HepG2 (cell line): ENCODE results near the gene TRIM9. TPM values are rescaled to one million over a fixed set of nuclear protein-coding genes. Genes with fewer than 3 reads are reported as not detected.

Experiments used
- ATAC-seq: fragments of 200-7000 bp; cut with Tn5 transposase; 3 replicates; pipeline ENCODE4 v1.9.1; 2020; ENCODE audit warnings: mild to moderate bottlenecking, moderate library complexity
- BruUV-seq: library from RNA; stranded (reverse); fragments of 400-500 nt; replicated peaks from 2 replicates; lab custom pipeline; 2021; lab: Mats Ljungman, UMichigan
- CTCF ChIA-PET: fragments of 300-600 bp; formaldehyde crosslinking; extraction: SDS; loops from one replicate; lab custom pipeline; 2021; ENCODE audit warnings: low total read pairs, inconsistent platforms, low intra/inter-chr PET ratio; lab: Yijun Ruan, JAX
- POLR2A ChIA-PET: fragments of 350-600 bp; sonication (Branson Sonifier 250); formaldehyde crosslinking; loops from one replicate; lab custom pipeline; 2020; ENCODE audit warnings: antibody characterized with exemption, inconsistent platforms; lab: Yijun Ruan, JAX
- DNase-seq: peaks from one replicate; pipeline ENCODE4 v3.0.0-alpha.2; 2015; ENCODE audit warnings: low spot score
- FAIRE-seq: peaks from 3 replicates; lab custom pipeline; 2011; peaks lifted over from hg19 to GRCh38; lab: Jason Lieb, UNC
- H2AFZ ChIP-seq: one replicate; pipeline ENCODE4 v1.6.1; 2011; ENCODE audit warnings: low read length, inconsistent platforms
- H3K27ac ChIP-seq: fragments of 300-600 bp; 3 replicates; pipeline ENCODE4 v1.8.0; 2011; ENCODE audit warnings: mixed run types, mild to moderate bottlenecking, mixed read lengths, low read length, inconsistent platforms; ENCODE audit not compliant: insufficient read depth; ENCODE audit errors: extremely low read length
- H3K27me3 ChIP-seq, 2 experiments: fragments of 200-600 bp in 1 of 2; 2 replicates in 1 of 2; 3 replicates in 1 of 2; pipeline versions ENCODE4 v1.6.0 to v1.8.0; 2011; ENCODE audit warnings: low read length in 2 of 2, mild to moderate bottlenecking in 2 of 2, moderate library complexity in 2 of 2, inconsistent platforms in 1 of 2; ENCODE audit not compliant: insufficient read depth in 2 of 2, control insufficient read depth in 1 of 2
- H3K36me3 ChIP-seq, 2 experiments: fragments of 200-600 bp in 1 of 2; replicated peaks in 1 of 2; 2 replicates in 1 of 2; 3 replicates in 1 of 2; pipeline versions ENCODE4 v1.5.1 to v1.8.0; 2011; ENCODE audit warnings: low read length in 2 of 2, inconsistent platforms in 1 of 2; ENCODE audit not compliant: insufficient read depth in 2 of 2, control insufficient read depth in 1 of 2
- H3K4me1 ChIP-seq: 2 replicates; pipeline ENCODE4 v1.5.1; 2012; ENCODE audit warnings: low read length, inconsistent platforms; ENCODE audit not compliant: insufficient read depth
- H3K4me2 ChIP-seq: 2 replicates; pipeline ENCODE4 v1.6.0; 2011; ENCODE audit warnings: low read depth, low read length, inconsistent platforms
- H3K4me3 ChIP-seq, 3 experiments: fragments of 200-600 bp in 1 of 3; sonication (generic), shearing (Covaris generic) in 1 of 3; replicated peaks in 1 of 3; 2 replicates each; pipeline ENCODE4 v1.5.1; 2011 to 2016; ENCODE audit warnings: low read length in 3 of 3, inconsistent platforms in 2 of 3, low read depth in 2 of 3, mild to moderate bottlenecking in 2 of 3, control low read depth in 1 of 3, mixed read lengths in 1 of 3; ENCODE audit not compliant: insufficient read depth in 1 of 3
- H3K79me2 ChIP-seq: one replicate; pipeline ENCODE4 v1.6.1; 2011; ENCODE audit warnings: low read length, inconsistent platforms; ENCODE audit not compliant: insufficient read depth
- H3K9ac ChIP-seq: 2 replicates; pipeline ENCODE4 v1.6.0; 2011; ENCODE audit warnings: mild to moderate bottlenecking, low read depth, low read length, inconsistent platforms; ENCODE audit not compliant: insufficient read depth
- H3K9me3 ChIP-seq: 2 replicates; pipeline ENCODE4 v1.5.1; 2012; ENCODE audit warnings: mild to moderate bottlenecking, low read length
- H4K20me1 ChIP-seq: 2 replicates; pipeline ENCODE4 v1.6.0; 2011; ENCODE audit warnings: inconsistent platforms, mild to moderate bottlenecking, low read length, moderate library complexity; ENCODE audit not compliant: insufficient read depth
- ETS1 ChIP-seq: sonication (generic); formaldehyde crosslinking; IDR thresholded peaks from 2 replicates; pipeline ENCODE4 v1.4.0; 2020; ENCODE audit warnings: missing genetic modification reagents
- NR2F2 ChIP-seq: IDR thresholded peaks from 2 replicates; pipeline ENCODE4 v1.6.1; 2012; ENCODE audit warnings: low read depth, inconsistent platforms, borderline replicate concordance
- ZNF281 ChIP-seq: sonication (generic); formaldehyde crosslinking; IDR thresholded peaks from 2 replicates; pipeline ENCODE4 v1.4.0; 2020; ENCODE audit warnings: missing genetic modification reagents, borderline replicate concordance
- ZNF614 ChIP-seq: IDR thresholded peaks from 2 replicates; pipeline ENCODE4 v1.6.1; 2018; ENCODE audit warnings: missing biosample characterization, missing genetic modification reagents, inconsistent platforms, borderline replicate concordance
- ZNF746 ChIP-seq: sonication (generic); formaldehyde crosslinking; IDR thresholded peaks from 2 replicates; pipeline ENCODE4 v1.8.0; 2022; ENCODE audit warnings: mild to moderate bottlenecking, missing genetic modification reagents
- ZNF777 ChIP-seq: sonication (generic); formaldehyde crosslinking; IDR thresholded peaks from 2 replicates; pipeline ENCODE4 v1.4.0; 2020; ENCODE audit warnings: missing genetic modification reagents
- WGBS: methylation state at CpG from one replicate; pipeline ENCODE4 v1.1.6; 2017; ENCODE audit warnings: low lambda C conversion rate; 5-methylcytosine and 5-hydroxymethylcytosine counted together
- in situ Hi-C: cut with HindIII; loops from 2 replicates; pipeline ENCODE4 v1.10.0; 2017; ENCODE audit warnings: low pct_unique_long_range_greater_than_20kb; ENCODE audit not compliant: extremely low pct_ligation_motif_present
- intact Hi-C: fragments of 100-400 bp; cut with micrococcal nuclease; formaldehyde crosslinking; loops from one replicate; pipeline ENCODE4 v1.10.0; 2022; ENCODE audit not compliant: unreplicated experiment
- polyA plus RNA-seq, 8 experiments: library from polyadenylated mRNA; depleted of rRNA in 3 of 8; stranded (reverse) in 7 of 8; unstranded in 1 of 8; fragments of >200 nt; fragmentation: Illumina TruSeq in 4 of 8; extraction: Trizol in 4 of 8; gene quantifications; 2 replicates each; pipeline versions ENCODE4 v1.2.1 to v1.2.3, GENCODE V29; 2011 to 2016; ENCODE audit warnings: low read depth in 4 of 8, missing spikeins in 1 of 8, mixed read lengths in 1 of 8; ENCODE audit not compliant: insufficient read depth in 1 of 8
- total RNA-seq, 5 experiments: library from RNA; depleted of rRNA; stranded (reverse); fragments of >200 nt; fragmentation: Illumina TruSeq; extraction: Trizol; gene quantifications; 2 replicates each; pipeline ENCODE4 v1.2.3, GENCODE V29; 2016; ENCODE audit warnings: low read depth in 1 of 5

The TRIM9 gene
- total and polyA plus RNA-seq, 2 of the 13 experiments (the other 11 are each of a cell fraction or from before 2014, with no cell fraction given), result 0.04 to 0.07 TPM

GRCh38 chr14:51014086-51014485, 80.8 kb downstream of the TRIM9 start (continued):
- no peak for TF ChIP-seq ZNF281 (CRISPR knock-in tag)
- no peak for TF ChIP-seq NR2F2
- no peak for TF ChIP-seq ZNF777
- TF ChIP-seq ETS1 (CRISPR knock-in tag), result no peak

DNA sequence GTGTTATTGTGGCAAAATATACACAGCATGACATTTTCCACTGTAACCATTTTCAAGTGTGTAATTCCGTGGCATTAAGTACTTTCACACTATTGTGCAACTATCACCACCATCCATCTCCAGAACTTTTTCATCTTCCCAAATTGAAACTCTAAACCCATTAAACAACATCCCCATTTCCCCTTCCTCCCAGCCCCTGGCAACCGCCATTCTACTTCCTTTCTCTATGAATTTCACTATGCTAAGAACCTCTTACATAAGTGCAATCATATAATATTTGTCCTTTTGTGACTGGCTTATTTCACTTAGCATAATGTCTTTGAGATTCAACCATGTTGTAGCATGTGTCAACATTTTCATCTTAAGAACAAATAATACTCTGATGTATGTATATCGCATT, 82.8 kb downstream of the TRIM9 start:
- Histone ChIP-seq H3K9ac (no peak overlapping the region), H2AFZ (no peak overlapping the region), H3K36me3 (no peaks in the 10 kb centered on the region), H3K27ac (no peak overlapping the region), H3K4me3 (no peak overlapping the region), H3K4me2 (no peak overlapping the region), H4K20me1 (no peaks in the 10 kb centered on the region; the same call in 1 of the 2 replicates), H3K9me3 (no peaks in the 10 kb centered on the region), H3K4me1 (no peaks in the 10 kb centered on the region), H3K79me2 (no peaks in the 10 kb centered on the region), H3K27me3 (no peaks in the 10 kb centered on the region; a peak in 2 of 5 replicates)
- ATAC-seq, result no peak
- in situ Hi-C loops (no loop called here), intact Hi-C loops (no loop called here)
- FAIRE-seq, result no peak
- ChIA-PET POLR2A (no interaction called here), CTCF (no interaction called here)
- TF ChIP-seq ZNF614 (CRISPR knock-in tag) (no peak), ZNF746 (no peak)
- 25% methylated on average over 3 of the region's 3 CpGs for WGBS
- no TSS peak for BruUV-seq
- DNase-seq, result no peak
